CD4-positive, alpha-beta memory T cell (primary cell): ENCODE data around the gene SCN8A. TPM values are rescaled to one million over a fixed set of nuclear protein-coding genes. Genes with fewer than 3 reads are reported as not detected.
"Not testable (repeated sequence)": the region's sequence is repeated elsewhere in the genome, so short reads cannot be mapped to it uniquely, and the experiment has no call there.

Experiments used
- CTCF ChIA-PET: fragments of 350-600 bp; sonication (Branson Sonifier 250); formaldehyde crosslinking; loops from one replicate; lab custom pipeline; 2021; ENCODE audit warnings: inconsistent platforms; ENCODE audit not compliant: partially characterized antibody; lab: Charles Lee
- POLR2A ChIA-PET: fragments of 350-600 bp; sonication (Branson Sonifier 250); formaldehyde crosslinking; loops from one replicate; lab custom pipeline; 2021; ENCODE audit not compliant: partially characterized antibody; lab: Charles Lee
- DNase-seq, 5 donors: peaks; one replicate each; pipeline versions ENCODE4 v3.0.0 to v3.0.0-alpha.2; 2020 to 2022; ENCODE audit warnings: mixed read lengths in 1 of 5
- H3K27ac ChIP-seq: one replicate; pipeline ENCODE4 v1.7.0; 2013; ENCODE audit warnings: low read depth, low read length
- H3K27me3 ChIP-seq: 2 replicates; pipeline ENCODE4 v1.7.0; 2013; ENCODE audit warnings: mild to moderate bottlenecking, low read length, moderate library complexity; ENCODE audit not compliant: insufficient read depth
- H3K36me3 ChIP-seq: 2 replicates; pipeline ENCODE4 v1.7.0; 2013; ENCODE audit warnings: mild to moderate bottlenecking, low read length, moderate library complexity; ENCODE audit not compliant: insufficient read depth
- H3K4me1 ChIP-seq: 2 replicates; pipeline ENCODE4 v1.7.0; 2013; ENCODE audit warnings: mild to moderate bottlenecking, low read length, moderate library complexity; ENCODE audit not compliant: insufficient read depth
- H3K4me3 ChIP-seq, 2 donors: one replicate each; pipeline ENCODE4 v1.7.0; 2013; ENCODE audit warnings: low read length in 2 of 2, mild to moderate bottlenecking in 1 of 2
- H3K9me3 ChIP-seq, 2 donors: one replicate each; pipeline ENCODE4 v1.7.0; 2013; ENCODE audit warnings: low read length in 2 of 2, control low read depth in 1 of 2; ENCODE audit not compliant: control insufficient read depth in 1 of 2
- H3K27ac Mint-ChIP-seq, 7 donors: one replicate each; pipeline ENCODE4 v1.8.0; 2020 to 2021; ENCODE audit warnings: mixed read lengths in 7 of 7, mild to moderate bottlenecking in 6 of 7, inconsistent platforms in 3 of 7, moderate library complexity in 3 of 7
- H3K27me3 Mint-ChIP-seq, 2 donors: one replicate each; pipeline ENCODE4 v1.8.0; 2020 to 2021; ENCODE audit warnings: mixed read lengths in 2 of 2
- H3K36me3 Mint-ChIP-seq, 2 donors: one replicate each; pipeline ENCODE4 v1.8.0; 2020 to 2021; ENCODE audit warnings: mixed read lengths in 2 of 2, inconsistent platforms in 1 of 2, mild to moderate bottlenecking in 1 of 2
- H3K4me1 Mint-ChIP-seq, 4 donors: one replicate each; pipeline ENCODE4 v1.8.0; 2020 to 2021; ENCODE audit warnings: mixed read lengths in 4 of 4, mild to moderate bottlenecking in 1 of 4
- H3K4me3 Mint-ChIP-seq, 8 donors: one replicate each; pipeline ENCODE4 v1.8.0; 2020 to 2021; ENCODE audit warnings: mixed read lengths in 8 of 8, mild to moderate bottlenecking in 7 of 8, moderate library complexity in 6 of 8, inconsistent platforms in 3 of 8
- H3K9me3 Mint-ChIP-seq, 8 donors: one replicate each; pipeline ENCODE4 v1.8.0; 2020 to 2021; ENCODE audit warnings: mixed read lengths in 8 of 8, mild to moderate bottlenecking in 5 of 8, inconsistent platforms in 3 of 8, moderate library complexity in 1 of 8
- intact Hi-C: fragments of 100-400 bp; cut with micrococcal nuclease; formaldehyde crosslinking; loops from one replicate; pipeline ENCODE4 v1.15.1; 2023
- polyA plus RNA-seq, 2 donors: library from polyadenylated mRNA; unstranded; fragments of 300-500 nt; fragmentation: Illumina TruSeq; gene quantifications; one replicate each; pipeline ENCODE4 v1.2.3, GENCODE V29; 2021
- total RNA-seq, 2 experiments: library from RNA; stranded (reverse); gene quantifications; one replicate each; pipeline ENCODE4 v1.2.3, GENCODE V29; 2021

SCN8A gene
- total and polyA plus RNA-seq, 4 experiments from 2014 or later, result 0.04 to 1.00 (median 0.24) TPM

- H3K4me3 ChIP-seq, result no peak overlapping the region
- POLR2A ChIA-PET, result no interaction called here
- Mint-ChIP-seq H3K36me3 (no peaks in the 10 kb centered on the region), H3K4me3 (no peak overlapping the region), H3K27ac (no peak overlapping the region), H3K4me1 (no peaks in the 10 kb centered on the region), H3K27me3 (peaks cover 11 to 14% of the 10 kb centered on the region in 2 donors), H3K9me3 (peaks cover 0 to 6% (median 3%) of the 10 kb centered on the region in 8 donors)
- no peaks in the 10 kb centered on the region for H3K36me3 ChIP-seq
- no peaks in the 10 kb centered on the region for H3K4me1 ChIP-seq
- CTCF ChIA-PET, result no interaction called here
- intact Hi-C loops, result no loop called here
- no peak for DNase-seq
- no peaks in the 10 kb centered on the region for H3K27me3 ChIP-seq
- no peaks in the 10 kb centered on the region for H3K9me3 ChIP-seq
- H3K27ac ChIP-seq, result no peak overlapping the region
These were observed 44.3 kb downstream of the SCN8A start for GRCh38 chr12:51635346-51635745.

DNA sequence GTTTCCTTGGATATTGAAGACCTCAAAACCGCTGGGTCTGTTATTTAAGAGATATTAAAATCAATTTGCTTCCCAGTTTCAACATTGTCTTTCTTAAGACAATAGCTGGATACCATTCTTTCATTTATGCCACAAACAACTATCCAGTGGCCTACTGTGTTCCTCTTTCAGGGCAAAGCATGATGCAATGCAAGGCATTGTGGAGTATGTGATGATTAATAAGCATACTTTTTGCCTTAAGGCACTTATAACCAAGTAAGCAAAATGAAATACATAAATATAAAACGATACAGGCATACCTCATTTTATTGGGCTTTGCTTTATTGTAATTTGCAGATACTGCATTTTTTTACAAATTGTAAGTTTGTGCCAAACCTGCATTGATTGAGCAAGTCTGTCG, 45.5 kb downstream of the SCN8A start:
- no peak overlapping the region for H3K4me3 ChIP-seq
- H3K27me3 Mint-ChIP-seq, result peaks cover 6 to 12% of the 10 kb centered on the region in 2 donors
- intact Hi-C loops, result no loop called here
- peaks cover 0 to 6% (median 3%) of the 10 kb centered on the region in 8 donors for H3K9me3 Mint-ChIP-seq
- no peaks in the 10 kb centered on the region for H3K4me1 Mint-ChIP-seq
- no peaks in the 10 kb centered on the region for H3K4me1 ChIP-seq
- H3K27me3 ChIP-seq, result no peaks in the 10 kb centered on the region
- ChIA-PET CTCF (no interaction called here), POLR2A (no interaction called here)
- H3K36me3 ChIP-seq, result no peaks in the 10 kb centered on the region
- DNase-seq, result no peak
- H3K27ac Mint-ChIP-seq, result no peak overlapping the region
- H3K9me3 ChIP-seq, result no peaks in the 10 kb centered on the region
- H3K27ac ChIP-seq, result no peak overlapping the region
- H3K36me3 Mint-ChIP-seq, result no peaks in the 10 kb centered on the region
- no peak overlapping the region for H3K4me3 Mint-ChIP-seq

GRCh38 chr12:51636986-51637385, 46.0 kb downstream of the SCN8A start:
- CTCF ChIA-PET, result no interaction called here

DNA sequence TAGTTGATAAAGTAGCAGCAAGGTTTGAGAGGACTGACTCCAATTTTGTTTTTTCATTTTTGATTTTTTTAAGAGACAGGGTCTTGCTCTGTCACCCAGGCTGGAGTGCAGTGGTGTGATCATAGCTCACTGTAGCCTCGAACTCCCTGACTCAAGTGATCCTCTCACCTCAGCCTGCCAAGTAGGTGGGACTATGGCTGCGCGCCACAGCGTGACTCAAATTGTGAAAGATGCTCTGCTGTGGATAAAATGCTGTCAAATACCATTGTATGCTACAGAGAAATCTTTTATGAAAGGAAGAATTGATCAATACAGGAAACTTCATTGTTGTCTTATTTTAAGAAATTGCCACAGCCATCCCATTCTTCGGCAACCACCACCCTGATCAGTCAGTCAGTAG, 48.3 kb downstream of the SCN8A start:
- no peaks in the 10 kb centered on the region for H3K4me1 Mint-ChIP-seq
- ChIA-PET CTCF (interaction anchor here (0.8 kb wide), 1 partner anchor 1813 kb away, joined by 3 read pairs; no protein-coding TSS in a partner anchor), POLR2A (no interaction called here)
- Histone ChIP-seq H3K27ac (no peak overlapping the region), H3K36me3 (no peaks in the 10 kb centered on the region), H3K9me3 (no peaks in the 10 kb centered on the region), H3K27me3 (no peaks in the 10 kb centered on the region), H3K4me1 (no peaks in the 10 kb centered on the region), H3K4me3 (no peak overlapping the region)
- no peak overlapping the region for H3K27ac Mint-ChIP-seq
- H3K9me3 Mint-ChIP-seq, result peaks cover 0 to 6% (median 3%) of the 10 kb centered on the region in 8 donors
- DNase-seq, result no peak
- intact Hi-C loops, result no loop called here
- H3K27me3 Mint-ChIP-seq, result peaks cover 2 to 5% of the 10 kb centered on the region in 2 donors
- no peak overlapping the region for H3K4me3 Mint-ChIP-seq
- H3K36me3 Mint-ChIP-seq, result no peaks in the 10 kb centered on the region

More at GRCh38 chr12:51636986-51637385, 46.0 kb downstream of the SCN8A start:
- intact Hi-C loops, result no loop called here
- peaks cover 4 to 12% of the 10 kb centered on the region in 2 donors for H3K27me3 Mint-ChIP-seq
- H3K36me3 Mint-ChIP-seq, result no peaks in the 10 kb centered on the region
- no peak overlapping the region for H3K27ac Mint-ChIP-seq
- Histone ChIP-seq H3K9me3 (no peaks in the 10 kb centered on the region), H3K36me3 (no peaks in the 10 kb centered on the region), H3K27me3 (no peaks in the 10 kb centered on the region), H3K4me3 (no peak overlapping the region), H3K27ac (no peak overlapping the region), H3K4me1 (no peaks in the 10 kb centered on the region)
- DNase-seq, result no peak
- H3K9me3 Mint-ChIP-seq, result peaks cover 0 to 6% (median 3%) of the 10 kb centered on the region in 8 donors
- no peak overlapping the region for H3K4me3 Mint-ChIP-seq
- H3K4me1 Mint-ChIP-seq, result no peaks in the 10 kb centered on the region
- POLR2A ChIA-PET, result no interaction called here

DNA sequence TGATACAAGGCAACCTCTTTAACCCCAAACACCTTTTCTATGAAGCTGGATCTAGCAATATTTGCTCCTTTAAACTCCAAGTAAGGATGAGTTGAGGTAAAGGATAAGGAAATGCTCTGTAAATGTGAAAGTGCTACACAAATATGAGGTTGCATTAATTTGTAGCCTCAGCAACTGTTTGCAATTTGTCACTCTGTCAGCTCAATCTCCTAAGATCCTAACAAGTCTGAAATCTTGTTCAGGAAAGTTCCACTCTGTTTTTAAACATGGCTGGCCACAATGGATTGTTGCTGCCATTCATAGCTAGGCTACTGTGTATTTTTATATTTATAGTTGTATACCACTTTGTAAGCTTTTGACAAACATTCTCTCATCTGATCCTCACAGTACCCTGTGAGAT, 51.3 kb downstream of the SCN8A start:
- ChIA-PET CTCF (no interaction called here), POLR2A (no interaction called here)
- no peak for DNase-seq
- Histone ChIP-seq H3K4me1 (no peaks in the 10 kb centered on the region), H3K27me3 (no peaks in the 10 kb centered on the region), H3K36me3 (no peaks in the 10 kb centered on the region), H3K9me3 (no peaks in the 10 kb centered on the region), H3K4me3 (no peak overlapping the region), H3K27ac (no peak overlapping the region)
- intact Hi-C loops, result no loop called here
- peaks cover 0 to 6% (median 3%) of the 10 kb centered on the region in 8 donors for H3K9me3 Mint-ChIP-seq
- H3K4me3 Mint-ChIP-seq, result no peak overlapping the region
- peaks cover 3 to 6% of the 10 kb centered on the region in 2 donors for H3K27me3 Mint-ChIP-seq
- peaks cover 0 to 3% of the 10 kb centered on the region in 2 donors for H3K36me3 Mint-ChIP-seq
- H3K27ac Mint-ChIP-seq, result no peak overlapping the region
- H3K4me1 Mint-ChIP-seq, result no peaks in the 10 kb centered on the region

GRCh38 chr12:51643951-51644350, 52.9 kb downstream of the SCN8A start:
- H3K36me3 ChIP-seq, result no peaks in the 10 kb centered on the region
- Mint-ChIP-seq H3K4me1 (no peaks in the 10 kb centered on the region), H3K27ac (no peak overlapping the region), H3K4me3 (no peak overlapping the region), H3K27me3 (peaks cover 3 to 9% of the 10 kb centered on the region in 2 donors), H3K36me3 (peaks cover 0 to 3% of the 10 kb centered on the region in 2 donors), H3K9me3 (peaks cover 0 to 5% (median 2%) of the 10 kb centered on the region in 8 donors)
- H3K9me3 ChIP-seq, result no peaks in the 10 kb centered on the region
- CTCF ChIA-PET, result no interaction called here
- intact Hi-C loops, result no loop called here
- no peak for DNase-seq
- H3K27me3 ChIP-seq, result no peaks in the 10 kb centered on the region
- no peak overlapping the region for H3K27ac ChIP-seq
- no peak overlapping the region for H3K4me3 ChIP-seq
- no peaks in the 10 kb centered on the region for H3K4me1 ChIP-seq
- POLR2A ChIA-PET, result no interaction called here

DNA sequence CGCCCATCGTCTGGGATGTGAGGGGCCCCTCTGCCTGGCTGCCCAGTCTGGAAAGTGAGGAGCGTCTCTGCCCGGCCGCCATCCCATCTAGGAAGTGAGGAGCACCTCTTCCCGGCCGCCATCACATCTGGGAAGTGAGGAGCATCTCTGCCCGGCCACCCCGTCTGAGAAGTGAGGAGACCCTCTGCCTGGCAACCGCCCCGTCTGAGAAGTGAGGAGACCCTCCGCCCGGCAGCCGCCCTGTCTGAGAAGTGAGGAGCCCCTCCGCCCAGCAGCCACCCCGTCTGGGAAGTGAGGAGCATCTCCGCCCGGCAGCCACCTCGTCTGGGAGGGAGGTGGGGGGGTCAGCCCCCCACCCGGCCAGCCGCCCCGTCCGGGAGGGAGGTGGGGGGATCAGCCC, 53.7 kb downstream of the SCN8A start:
- H3K27me3 Mint-ChIP-seq, result peaks cover 3 to 14% of the 10 kb centered on the region in 2 donors

More for the DNA sequence above, 53.7 kb downstream of the SCN8A start:
- H3K4me3 Mint-ChIP-seq, H3K27ac Mint-ChIP-seq, H3K36me3 ChIP-seq, H3K27ac ChIP-seq, H3K27me3 ChIP-seq, H3K9me3 ChIP-seq, H3K4me1 Mint-ChIP-seq, CTCF ChIA-PET, DNase-seq, H3K4me3 ChIP-seq, POLR2A ChIA-PET, H3K4me1 ChIP-seq, H3K36me3 Mint-ChIP-seq, intact Hi-C loops: not testable (repeated sequence)
- peaks cover 0 to 12% (median 7%) of the 10 kb centered on the region in 8 donors for H3K9me3 Mint-ChIP-seq
